Measurements from ENCODE around the gene C10orf62. TPM values are rescaled to one million over a fixed set of nuclear protein-coding genes. Genes with fewer than 3 reads are reported as not detected.
A peak's percentile ranks its signal among the peaks of the same experiment; 100 is the strongest.

Gene C10orf62
- total RNA-seq, 1 experiment from 2014 or later = not detected

DNA sequence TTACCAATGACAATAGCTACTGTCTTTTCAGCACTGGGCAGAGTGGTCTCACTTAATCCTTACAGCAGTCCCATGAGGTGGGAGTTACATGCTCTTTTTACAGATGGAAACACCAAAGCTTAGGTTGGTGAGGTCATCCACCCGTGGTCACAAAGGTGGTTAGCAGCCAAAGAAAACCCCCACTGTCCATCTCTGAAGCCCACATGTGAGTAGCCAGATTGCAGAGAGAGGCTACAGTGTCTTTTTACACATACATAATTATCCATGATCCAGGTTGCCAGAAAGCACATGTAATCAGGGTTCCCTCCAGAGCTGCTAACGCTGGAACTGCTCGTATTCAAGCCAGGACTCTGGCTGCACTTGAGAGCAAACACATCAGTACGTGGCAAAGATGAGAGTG lies 41.6 kb upstream of the C10orf62 start:
- CTCF ChIA-PET = interaction anchor here (10.3 kb wide), 1 partner anchor 13 kb away, joined by 177 read pairs; no protein-coding TSS in a partner anchor

DNA sequence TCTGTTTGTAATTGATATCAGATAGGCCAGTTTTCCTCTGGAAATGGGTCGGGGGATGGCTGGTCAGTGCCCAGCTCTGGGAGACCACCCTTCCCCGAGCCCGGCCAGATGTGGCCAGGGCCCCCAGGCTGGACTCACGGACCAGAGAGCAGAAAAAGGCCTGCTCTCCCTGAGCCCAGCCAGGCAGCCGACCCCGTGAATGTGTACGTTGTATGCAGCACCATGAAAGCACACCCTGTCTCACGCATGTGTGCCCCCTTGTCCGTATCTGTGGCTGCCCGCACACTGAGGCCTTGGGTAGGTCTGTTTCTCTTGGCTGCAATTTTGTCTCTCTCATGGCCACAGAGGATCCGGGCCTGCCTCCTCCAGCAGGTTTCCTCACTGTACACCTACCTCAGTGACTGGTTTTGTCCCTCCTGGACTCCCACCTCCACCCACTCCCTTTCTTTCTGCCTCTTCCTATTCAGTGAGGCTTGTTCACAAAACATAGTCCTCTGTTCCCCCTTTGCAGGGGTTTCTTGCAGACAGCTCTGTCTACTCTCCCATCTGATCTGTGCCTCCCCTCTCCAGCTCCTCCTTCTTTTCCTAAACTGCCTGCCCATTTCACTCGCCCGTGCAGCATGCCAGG lies 40.6 kb upstream of the C10orf62 start:
- no peak overlapping the region for H3K4me3 Mint-ChIP-seq

More for the DNA sequence above, 41.6 kb upstream of the C10orf62 start:
- TF ChIP-seq ZNF425 (CRISPR knock-in tag; conservative IDR thresholded peaks at IDR 0.05) = no peak
- no peak for TF ChIP-seq KAT7 (CRISPR knock-in tag; IDR thresholded peaks at IDR 0.05; ENCODE audit: borderline replicate concordance)
- no peak for TF ChIP-seq CBFB (CRISPR knock-in tag; IDR thresholded peaks at IDR 0.05; ENCODE audit: low read depth)
- TF ChIP-seq RORB (CRISPR knock-in tag; IDR thresholded peaks at IDR 0.05) = no peak
- TF ChIP-seq IRF2 (CRISPR knock-in tag; IDR thresholded peaks at IDR 0.05; ENCODE audit: borderline replicate concordance, low read depth) = no peak
- no peak for TF ChIP-seq ELF4 (CRISPR knock-in tag; IDR thresholded peaks at IDR 0.05; ENCODE audit: low read depth)
- no peak for TF ChIP-seq SOX15 (CRISPR knock-in tag; IDR thresholded peaks at IDR 0.05)
- POLR2A ChIA-PET = no interaction called here
- H3K36me3 Mint-ChIP-seq = no peaks in the 10 kb centered on the region
- no peaks in the 10 kb centered on the region for H3K9me3 Mint-ChIP-seq
- H3K4me1 Mint-ChIP-seq = peaks cover 33% of the 10 kb centered on the region
- DNase-seq (ENCODE audit: low spot score) = no peak
- peak overlapping the region; percentile 79; the same call in 1 of the 2 replicates for H3K27ac Mint-ChIP-seq
- ATAC-seq = no peak
- no peaks in the 10 kb centered on the region for H3K27me3 Mint-ChIP-seq (ENCODE audit: low read depth)
- no peak overlapping the region for H3K4me3 Mint-ChIP-seq

GRCh38 chr10:97549587-97550322 lies 39.8 kb upstream of the C10orf62 start:
- DNase-seq (ENCODE audit: low spot score) = peak; percentile 33
- TF ChIP-seq SOX15 (CRISPR knock-in tag; IDR thresholded peaks at IDR 0.05) (peak; percentile 77; the same call in 1 of the 2 replicates), CBFB (CRISPR knock-in tag; IDR thresholded peaks at IDR 0.05; ENCODE audit: low read depth) (no peak), ELF4 (CRISPR knock-in tag; IDR thresholded peaks at IDR 0.05; ENCODE audit: low read depth) (no peak)
- TF ChIP-seq, protein P1, sequence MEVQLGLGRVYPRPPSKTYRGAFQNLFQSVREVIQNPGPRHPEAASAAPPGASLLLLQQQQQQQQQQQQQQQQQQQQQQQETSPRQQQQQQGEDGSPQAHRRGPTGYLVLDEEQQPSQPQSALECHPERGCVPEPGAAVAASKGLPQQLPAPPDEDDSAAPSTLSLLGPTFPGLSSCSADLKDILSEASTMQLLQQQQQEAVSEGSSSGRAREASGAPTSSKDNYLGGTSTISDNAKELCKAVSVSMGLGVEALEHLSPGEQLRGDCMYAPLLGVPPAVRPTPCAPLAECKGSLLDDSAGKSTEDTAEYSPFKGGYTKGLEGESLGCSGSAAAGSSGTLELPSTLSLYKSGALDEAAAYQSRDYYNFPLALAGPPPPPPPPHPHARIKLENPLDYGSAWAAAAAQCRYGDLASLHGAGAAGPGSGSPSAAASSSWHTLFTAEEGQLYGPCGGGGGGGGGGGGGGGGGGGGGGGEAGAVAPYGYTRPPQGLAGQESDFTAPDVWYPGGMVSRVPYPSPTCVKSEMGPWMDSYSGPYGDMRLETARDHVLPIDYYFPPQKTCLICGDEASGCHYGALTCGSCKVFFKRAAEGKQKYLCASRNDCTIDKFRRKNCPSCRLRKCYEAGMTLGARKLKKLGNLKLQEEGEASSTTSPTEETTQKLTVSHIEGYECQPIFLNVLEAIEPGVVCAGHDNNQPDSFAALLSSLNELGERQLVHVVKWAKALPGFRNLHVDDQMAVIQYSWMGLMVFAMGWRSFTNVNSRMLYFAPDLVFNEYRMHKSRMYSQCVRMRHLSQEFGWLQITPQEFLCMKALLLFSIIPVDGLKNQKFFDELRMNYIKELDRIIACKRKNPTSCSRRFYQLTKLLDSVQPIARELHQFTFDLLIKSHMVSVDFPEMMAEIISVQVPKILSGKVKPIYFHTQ (CRISPR knock-in tag; IDR thresholded peaks at IDR 0.05) = no peak
- TF ChIP-seq, protein P2, sequence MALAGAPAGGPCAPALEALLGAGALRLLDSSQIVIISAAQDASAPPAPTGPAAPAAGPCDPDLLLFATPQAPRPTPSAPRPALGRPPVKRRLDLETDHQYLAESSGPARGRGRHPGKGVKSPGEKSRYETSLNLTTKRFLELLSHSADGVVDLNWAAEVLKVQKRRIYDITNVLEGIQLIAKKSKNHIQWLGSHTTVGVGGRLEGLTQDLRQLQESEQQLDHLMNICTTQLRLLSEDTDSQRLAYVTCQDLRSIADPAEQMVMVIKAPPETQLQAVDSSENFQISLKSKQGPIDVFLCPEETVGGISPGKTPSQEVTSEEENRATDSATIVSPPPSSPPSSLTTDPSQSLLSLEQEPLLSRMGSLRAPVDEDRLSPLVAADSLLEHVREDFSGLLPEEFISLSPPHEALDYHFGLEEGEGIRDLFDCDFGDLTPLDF (CRISPR knock-in tag; IDR thresholded peaks at IDR 0.05) = no peak
- CTCF ChIA-PET = interaction anchor here (0.8 to 10.3 kb wide), 15 partner anchors 9 to 183 kb away, joined by 3 to 177 read pairs (median 3); partner anchors contain the start of gene ANKRD2
- Mint-ChIP-seq H3K4me3 (no peak overlapping the region), H3K9me3 (peaks cover 2% of the 10 kb centered on the region), H3K36me3 (peaks cover under 1% of the 10 kb centered on the region), H3K4me1 (peaks cover 36% of the 10 kb centered on the region), H3K27me3 (ENCODE audit: low read depth) (no peaks in the 10 kb centered on the region), H3K27ac (peak overlapping the region; percentile 93)
- peak; percentile 50 for ATAC-seq
- POLR2A ChIA-PET = interaction anchor here (1.9 kb wide), 1 partner anchor 51 kb away, joined by 6 read pairs; the partner anchor contains the start of genes MMS19 and UBTD1

More for the DNA sequence above, 40.6 kb upstream of the C10orf62 start:
- POLR2A ChIA-PET = no interaction called here
- H3K9me3 Mint-ChIP-seq = no peaks in the 10 kb centered on the region
- no peaks in the 10 kb centered on the region for H3K36me3 Mint-ChIP-seq
- H3K27me3 Mint-ChIP-seq (ENCODE audit: low read depth) = no peaks in the 10 kb centered on the region
- H3K27ac Mint-ChIP-seq = peak overlapping the region; percentile 87
- no peak for TF ChIP-seq ZBTB43 (CRISPR knock-in tag; IDR thresholded peaks at IDR 0.05)
- ATAC-seq (no peak), DNase-seq (ENCODE audit: low spot score) (no peak)
- CTCF ChIA-PET = interaction anchor here (1.1 to 10.3 kb wide), 7 partner anchors 9 to 184 kb away, joined by 3 to 177 read pairs (median 12); partner anchors contain the start of gene ANKRD2
- peaks cover 33% of the 10 kb centered on the region for H3K4me1 Mint-ChIP-seq

All from WTC11 (cell line).